Measurements from ENCODE around the gene CLEC4F.

The CLEC4F gene

GRCh38 chr2:70771446-70771845 is 49.0 kb downstream of the CLEC4F start:
- no peak for TF ChIP-seq CTCF (IDR thresholded peaks at IDR 0.05; ENCODE audit: low read depth, low read length)
- in situ Hi-C loops (cut with HindIII; ENCODE audit: low sequenced_read_pairs): no loop called here
- H3K4me3 ChIP-seq (ENCODE audit: low read depth, low read length): no peak overlapping the region
- no peak for DNase-seq (ENCODE audit: low read depth, low spot score)

GRCh38 chr2:70769450-70769849 is 50.9 kb downstream of the CLEC4F start:
- in situ Hi-C loops (cut with HindIII; ENCODE audit: low sequenced_read_pairs): no loop called here
- no peak for DNase-seq (ENCODE audit: low read depth, low spot score)
- TF ChIP-seq CTCF (IDR thresholded peaks at IDR 0.05; ENCODE audit: low read depth, low read length): no peak
- no peak overlapping the region for H3K4me3 ChIP-seq (ENCODE audit: low read depth, low read length)

- in situ Hi-C loops (cut with HindIII; ENCODE audit: low sequenced_read_pairs): no loop called here
- H3K4me3 ChIP-seq (ENCODE audit: low read depth, low read length): no peak overlapping the region
- TF ChIP-seq CTCF (IDR thresholded peaks at IDR 0.05; ENCODE audit: low read depth, low read length): no peak
- DNase-seq (ENCODE audit: low read depth, low spot score): no peak
Measured at GRCh38 chr2:70768590-70769085, 51.8 kb downstream of the CLEC4F start.

- in situ Hi-C loops (cut with HindIII; ENCODE audit: low sequenced_read_pairs): no loop called here
- peak within 1 kb of the TSS; percentile 20 for H3K4me3 ChIP-seq (ENCODE audit: low read depth, low read length)
- DNase-seq (ENCODE audit: low read depth, low spot score): peak; percentile 10
- TF ChIP-seq CTCF (IDR thresholded peaks at IDR 0.05; ENCODE audit: low read depth, low read length): no peak
Measured at GRCh38 chr2:70767699-70768589, 52.5 kb downstream of the CLEC4F start, which contains the start of gene ADD2. ADD2 (minus strand) TSS chr2:70768200; CDS start chr2:70706408, 61,792 bp downstream.

- in situ Hi-C loops (cut with HindIII; ENCODE audit: low sequenced_read_pairs): no loop called here
- DNase-seq (ENCODE audit: low read depth, low spot score): no peak
- no peak for TF ChIP-seq CTCF (IDR thresholded peaks at IDR 0.05; ENCODE audit: low read depth, low read length)
- no peak overlapping the region for H3K4me3 ChIP-seq (ENCODE audit: low read depth, low read length)
Measured at GRCh38 chr2:70767079-70767698, 53.2 kb downstream of the CLEC4F start.

GRCh38 chr2:70766357-70767078 is 53.9 kb downstream of the CLEC4F start:
- H3K4me3 ChIP-seq (ENCODE audit: low read depth, low read length): no peak overlapping the region
- in situ Hi-C loops (cut with HindIII; ENCODE audit: low sequenced_read_pairs): no loop called here
- TF ChIP-seq CTCF (IDR thresholded peaks at IDR 0.05; ENCODE audit: low read depth, low read length): no peak
- no peak for DNase-seq (ENCODE audit: low read depth, low spot score)

All from astrocyte of the spinal cord (primary cell).